Measurements from ENCODE around the gene SPSB3. TPM values are rescaled to one million over a fixed set of nuclear protein-coding genes. Genes with fewer than 3 reads are reported as not detected.
A peak's percentile ranks its signal among the peaks of the same experiment; 100 is the strongest.

Gene SPSB3
- total and polyA plus RNA-seq, 2 of the 13 experiments (the other 11 are each of a cell fraction or from before 2014, with no cell fraction given), result 13.2 to 21.9 TPM

DNA sequence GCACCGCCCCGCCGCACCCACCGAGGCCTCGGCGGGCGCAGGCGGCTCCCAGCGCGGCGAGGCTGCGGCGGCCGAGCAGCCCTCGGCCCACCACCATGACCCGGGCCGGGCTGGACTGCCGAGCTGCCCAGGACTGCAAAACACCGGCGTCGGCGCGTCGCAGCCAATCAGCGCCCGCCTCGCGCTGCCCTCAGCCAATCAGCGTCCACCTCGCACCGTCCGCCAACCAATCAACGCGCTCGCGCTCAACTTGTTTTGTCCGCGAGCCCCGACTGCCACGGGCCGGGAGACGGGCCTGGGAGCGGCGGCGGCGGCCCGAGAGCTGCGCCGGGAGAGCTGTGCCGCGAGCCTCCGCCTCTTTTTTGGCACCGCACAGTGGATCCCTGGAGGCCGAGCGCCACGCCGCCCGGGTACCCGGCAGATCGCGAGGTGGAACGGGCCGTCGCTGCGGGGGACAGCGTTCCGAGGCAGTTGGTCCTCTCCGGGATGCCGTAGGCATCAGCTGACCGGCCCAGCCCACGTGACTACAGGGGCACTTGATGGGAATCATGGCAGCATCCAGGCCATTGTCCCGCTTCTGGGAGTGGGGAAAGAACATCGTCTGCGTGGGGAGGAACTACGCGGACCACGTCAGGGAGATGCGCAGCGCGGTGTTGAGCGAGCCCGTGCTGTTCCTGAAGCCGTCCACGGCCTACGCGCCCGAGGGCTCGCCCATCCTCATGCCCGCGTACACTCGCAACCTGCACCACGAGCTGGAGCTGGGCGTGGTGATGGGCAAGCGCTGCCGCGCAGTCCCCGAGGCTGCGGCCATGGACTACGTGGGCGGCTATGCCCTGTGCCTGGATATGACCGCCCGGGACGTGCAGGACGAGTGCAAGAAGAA lies 44.6 kb upstream of the SPSB3 start, which contains the start of the genes FAHD1 and HAGH (continued):
- TF ChIP-seq CENPX (CRISPR knock-in tag; IDR thresholded peaks at IDR 0.05), result no peak
- TF ChIP-seq, protein P1, sequence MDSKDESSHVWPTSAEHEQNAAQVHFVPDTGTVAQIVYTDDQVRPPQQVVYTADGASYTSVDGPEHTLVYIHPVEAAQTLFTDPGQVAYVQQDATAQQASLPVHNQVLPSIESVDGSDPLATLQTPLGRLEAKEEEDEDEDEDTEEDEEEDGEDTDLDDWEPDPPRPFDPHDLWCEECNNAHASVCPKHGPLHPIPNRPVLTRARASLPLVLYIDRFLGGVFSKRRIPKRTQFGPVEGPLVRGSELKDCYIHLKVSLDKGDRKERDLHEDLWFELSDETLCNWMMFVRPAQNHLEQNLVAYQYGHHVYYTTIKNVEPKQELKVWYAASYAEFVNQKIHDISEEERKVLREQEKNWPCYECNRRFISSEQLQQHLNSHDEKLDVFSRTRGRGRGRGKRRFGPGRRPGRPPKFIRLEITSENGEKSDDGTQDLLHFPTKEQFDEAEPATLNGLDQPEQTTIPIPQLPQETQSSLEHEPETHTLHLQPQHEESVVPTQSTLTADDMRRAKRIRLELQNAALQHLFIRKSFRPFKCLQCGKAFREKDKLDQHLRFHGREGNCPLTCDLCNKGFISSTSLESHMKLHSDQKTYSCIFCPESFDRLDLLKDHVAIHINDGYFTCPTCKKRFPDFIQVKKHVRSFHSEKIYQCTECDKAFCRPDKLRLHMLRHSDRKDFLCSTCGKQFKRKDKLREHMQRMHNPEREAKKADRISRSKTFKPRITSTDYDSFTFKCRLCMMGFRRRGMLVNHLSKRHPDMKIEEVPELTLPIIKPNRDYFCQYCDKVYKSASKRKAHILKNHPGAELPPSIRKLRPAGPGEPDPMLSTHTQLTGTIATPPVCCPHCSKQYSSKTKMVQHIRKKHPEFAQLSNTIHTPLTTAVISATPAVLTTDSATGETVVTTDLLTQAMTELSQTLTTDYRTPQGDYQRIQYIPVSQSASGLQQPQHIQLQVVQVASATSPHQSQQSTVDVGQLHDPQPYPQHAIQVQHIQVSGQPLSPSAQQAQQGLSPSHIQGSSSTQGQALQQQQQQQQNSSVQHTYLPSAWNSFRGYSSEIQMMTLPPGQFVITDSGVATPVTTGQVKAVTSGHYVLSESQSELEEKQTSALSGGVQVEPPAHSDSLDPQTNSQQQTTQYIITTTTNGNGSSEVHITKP (CRISPR knock-in tag; IDR thresholded peaks at IDR 0.05; ENCODE audit: low read depth), result peak; percentile 62; the same call in 1 of the 2 replicates
- TF ChIP-seq JUNB (CRISPR knock-in tag; IDR thresholded peaks at IDR 0.05; ENCODE audit: borderline replicate concordance), result peak; percentile 58; the same call in 1 of the 2 replicates
- TF ChIP-seq ZMYM4 (CRISPR knock-in tag; IDR thresholded peaks at IDR 0.05), result peak; percentile 83
- peak; percentile 77; the same call in 1 of the 2 replicates for TF ChIP-seq CAMTA2 (CRISPR knock-in tag; IDR thresholded peaks at IDR 0.05; ENCODE audit: borderline replicate concordance)
- peak; percentile 95 for TF ChIP-seq ZNF777 (CRISPR knock-in tag; IDR thresholded peaks at IDR 0.05)
- no peak for TF ChIP-seq ZFP37 (CRISPR knock-in tag; IDR thresholded peaks at IDR 0.05; ENCODE audit: borderline replicate concordance)
- TF ChIP-seq SIX4 (CRISPR knock-in tag; IDR thresholded peaks at IDR 0.05), result peak; percentile 10; the same call in 1 of the 2 replicates
- TF ChIP-seq STAT5B (CRISPR knock-in tag; IDR thresholded peaks at IDR 0.05), result no peak
- TF ChIP-seq, protein P2, sequence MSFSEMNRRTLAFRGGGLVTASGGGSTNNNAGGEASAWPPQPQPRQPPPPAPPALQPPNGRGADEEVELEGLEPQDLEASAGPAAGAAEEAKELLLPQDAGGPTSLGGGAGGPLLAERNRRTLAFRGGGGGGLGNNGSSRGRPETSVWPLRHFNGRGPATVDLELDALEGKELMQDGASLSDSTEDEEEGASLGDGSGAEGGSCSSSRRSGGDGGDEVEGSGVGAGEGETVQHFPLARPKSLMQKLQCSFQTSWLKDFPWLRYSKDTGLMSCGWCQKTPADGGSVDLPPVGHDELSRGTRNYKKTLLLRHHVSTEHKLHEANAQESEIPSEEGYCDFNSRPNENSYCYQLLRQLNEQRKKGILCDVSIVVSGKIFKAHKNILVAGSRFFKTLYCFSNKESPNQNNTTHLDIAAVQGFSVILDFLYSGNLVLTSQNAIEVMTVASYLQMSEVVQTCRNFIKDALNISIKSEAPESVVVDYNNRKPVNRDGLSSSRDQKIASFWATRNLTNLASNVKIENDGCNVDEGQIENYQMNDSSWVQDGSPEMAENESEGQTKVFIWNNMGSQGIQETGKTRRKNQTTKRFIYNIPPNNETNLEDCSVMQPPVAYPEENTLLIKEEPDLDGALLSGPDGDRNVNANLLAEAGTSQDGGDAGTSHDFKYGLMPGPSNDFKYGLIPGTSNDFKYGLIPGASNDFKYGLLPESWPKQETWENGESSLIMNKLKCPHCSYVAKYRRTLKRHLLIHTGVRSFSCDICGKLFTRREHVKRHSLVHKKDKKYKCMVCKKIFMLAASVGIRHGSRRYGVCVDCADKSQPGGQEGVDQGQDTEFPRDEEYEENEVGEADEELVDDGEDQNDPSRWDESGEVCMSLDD (CRISPR knock-in tag; IDR thresholded peaks at IDR 0.05; ENCODE audit: borderline replicate concordance), result no peak
- peak; percentile 85 for TF ChIP-seq RXRA (CRISPR knock-in tag; IDR thresholded peaks at IDR 0.05)
- TF ChIP-seq, protein P3, sequence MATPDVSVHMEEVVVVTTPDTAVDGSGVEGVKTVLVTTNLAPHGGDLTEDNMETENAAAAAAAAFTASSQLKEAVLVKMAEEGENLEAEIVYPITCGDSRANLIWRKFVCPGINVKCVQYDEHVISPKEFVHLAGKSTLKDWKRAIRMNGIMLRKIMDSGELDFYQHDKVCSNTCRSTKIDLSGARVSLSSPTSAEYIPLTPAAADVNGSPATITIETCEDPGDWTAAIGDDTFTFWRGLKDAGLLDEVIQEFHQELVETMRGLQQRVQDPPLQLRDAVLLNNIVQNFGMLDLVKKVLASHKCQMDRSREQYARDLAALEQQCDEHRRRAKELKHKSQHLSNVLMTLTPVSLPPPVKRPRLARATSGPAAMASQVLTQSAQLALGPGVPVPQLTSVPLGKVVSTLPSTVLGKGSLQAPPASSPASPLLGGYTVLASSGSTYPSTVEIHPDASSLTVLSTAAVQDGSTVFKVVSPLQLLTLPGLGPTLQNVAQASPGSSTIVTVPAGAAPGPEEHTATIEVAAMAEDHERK (CRISPR knock-in tag; IDR thresholded peaks at IDR 0.05; ENCODE audit: low read depth), result peak; percentile 19; the same call in 1 of the 2 replicates
- TF ChIP-seq, protein P4, sequence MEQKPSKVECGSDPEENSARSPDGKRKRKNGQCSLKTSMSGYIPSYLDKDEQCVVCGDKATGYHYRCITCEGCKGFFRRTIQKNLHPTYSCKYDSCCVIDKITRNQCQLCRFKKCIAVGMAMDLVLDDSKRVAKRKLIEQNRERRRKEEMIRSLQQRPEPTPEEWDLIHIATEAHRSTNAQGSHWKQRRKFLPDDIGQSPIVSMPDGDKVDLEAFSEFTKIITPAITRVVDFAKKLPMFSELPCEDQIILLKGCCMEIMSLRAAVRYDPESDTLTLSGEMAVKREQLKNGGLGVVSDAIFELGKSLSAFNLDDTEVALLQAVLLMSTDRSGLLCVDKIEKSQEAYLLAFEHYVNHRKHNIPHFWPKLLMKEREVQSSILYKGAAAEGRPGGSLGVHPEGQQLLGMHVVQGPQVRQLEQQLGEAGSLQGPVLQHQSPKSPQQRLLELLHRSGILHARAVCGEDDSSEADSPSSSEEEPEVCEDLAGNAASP (CRISPR knock-in tag; IDR thresholded peaks at IDR 0.05; ENCODE audit: borderline replicate concordance), result peak; percentile 43; the same call in 1 of the 2 replicates
- peak; percentile 94; the same call in 1 of the 2 replicates for TF ChIP-seq ZNF274 (CRISPR knock-in tag; IDR thresholded peaks at IDR 0.05)

All from HepG2 (cell line).